HepG2 (cell line): ENCODE data around the gene CYP4F2. TPM values are rescaled to one million over a fixed set of nuclear protein-coding genes. Genes with fewer than 3 reads are reported as not detected.

Experiments
- ATAC-seq: fragments of 200-7000 bp; cut with Tn5 transposase; 3 replicates; pipeline ENCODE4 v1.9.1; 2020; ENCODE audit warnings: mild to moderate bottlenecking, moderate library complexity
- BruUV-seq: library from RNA; stranded (reverse); fragments of 400-500 nt; replicated peaks from 2 replicates; lab custom pipeline; 2021; lab: Mats Ljungman, UMichigan
- CTCF ChIA-PET: fragments of 300-600 bp; formaldehyde crosslinking; extraction: SDS; loops from one replicate; lab custom pipeline; 2021; ENCODE audit warnings: low total read pairs, inconsistent platforms, low intra/inter-chr PET ratio; lab: Yijun Ruan, JAX
- POLR2A ChIA-PET: fragments of 350-600 bp; sonication (Branson Sonifier 250); formaldehyde crosslinking; loops from one replicate; lab custom pipeline; 2020; ENCODE audit warnings: antibody characterized with exemption, inconsistent platforms; lab: Yijun Ruan, JAX
- DNase-seq: peaks from one replicate; pipeline ENCODE4 v3.0.0-alpha.2; 2015; ENCODE audit warnings: low spot score
- FAIRE-seq: peaks from 3 replicates; lab custom pipeline; 2011; peaks lifted over from hg19 to GRCh38; lab: Jason Lieb, UNC
- H2AFZ ChIP-seq: one replicate; pipeline ENCODE4 v1.6.1; 2011; ENCODE audit warnings: low read length, inconsistent platforms
- H3K27ac ChIP-seq: fragments of 300-600 bp; 3 replicates; pipeline ENCODE4 v1.8.0; 2011; ENCODE audit warnings: mixed run types, mild to moderate bottlenecking, mixed read lengths, low read length, inconsistent platforms; ENCODE audit not compliant: insufficient read depth; ENCODE audit errors: extremely low read length
- H3K27me3 ChIP-seq, 2 experiments: fragments of 200-600 bp in 1 of 2; 2 replicates in 1 of 2; 3 replicates in 1 of 2; pipeline versions ENCODE4 v1.6.0 to v1.8.0; 2011; ENCODE audit warnings: low read length in 2 of 2, mild to moderate bottlenecking in 2 of 2, moderate library complexity in 2 of 2, inconsistent platforms in 1 of 2; ENCODE audit not compliant: insufficient read depth in 2 of 2, control insufficient read depth in 1 of 2
- H3K36me3 ChIP-seq, 2 experiments: fragments of 200-600 bp in 1 of 2; replicated peaks in 1 of 2; 2 replicates in 1 of 2; 3 replicates in 1 of 2; pipeline versions ENCODE4 v1.5.1 to v1.8.0; 2011; ENCODE audit warnings: low read length in 2 of 2, inconsistent platforms in 1 of 2; ENCODE audit not compliant: insufficient read depth in 2 of 2, control insufficient read depth in 1 of 2
- H3K4me1 ChIP-seq: 2 replicates; pipeline ENCODE4 v1.5.1; 2012; ENCODE audit warnings: low read length, inconsistent platforms; ENCODE audit not compliant: insufficient read depth
- H3K4me2 ChIP-seq: 2 replicates; pipeline ENCODE4 v1.6.0; 2011; ENCODE audit warnings: low read depth, low read length, inconsistent platforms
- H3K4me3 ChIP-seq, 3 experiments: fragments of 200-600 bp in 1 of 3; sonication (generic), shearing (Covaris generic) in 1 of 3; replicated peaks in 1 of 3; 2 replicates each; pipeline ENCODE4 v1.5.1; 2011 to 2016; ENCODE audit warnings: low read length in 3 of 3, inconsistent platforms in 2 of 3, low read depth in 2 of 3, mild to moderate bottlenecking in 2 of 3, control low read depth in 1 of 3, mixed read lengths in 1 of 3; ENCODE audit not compliant: insufficient read depth in 1 of 3
- H3K79me2 ChIP-seq: one replicate; pipeline ENCODE4 v1.6.1; 2011; ENCODE audit warnings: low read length, inconsistent platforms; ENCODE audit not compliant: insufficient read depth
- H3K9ac ChIP-seq: 2 replicates; pipeline ENCODE4 v1.6.0; 2011; ENCODE audit warnings: mild to moderate bottlenecking, low read depth, low read length, inconsistent platforms; ENCODE audit not compliant: insufficient read depth
- H3K9me3 ChIP-seq: 2 replicates; pipeline ENCODE4 v1.5.1; 2012; ENCODE audit warnings: mild to moderate bottlenecking, low read length
- H4K20me1 ChIP-seq: 2 replicates; pipeline ENCODE4 v1.6.0; 2011; ENCODE audit warnings: inconsistent platforms, mild to moderate bottlenecking, low read length, moderate library complexity; ENCODE audit not compliant: insufficient read depth
- ADNP ChIP-seq: sonication (generic); formaldehyde crosslinking; IDR thresholded peaks from 2 replicates; pipeline ENCODE4 v1.4.0; 2020; ENCODE audit warnings: missing genetic modification reagents
- ATAD3A ChIP-seq: sonication (generic); formaldehyde crosslinking; IDR thresholded peaks from 2 replicates; pipeline ENCODE4 v1.4.0; 2020; ENCODE audit warnings: missing genetic modification reagents
- ATF6 ChIP-seq: sonication (generic); formaldehyde crosslinking; conservative IDR thresholded peaks from 2 replicates; pipeline ENCODE4 v1.4.0; 2020; ENCODE audit warnings: missing genetic modification reagents
- CSRNP1 ChIP-seq: sonication (generic); formaldehyde crosslinking; IDR thresholded peaks from 2 replicates; pipeline ENCODE4 v1.8.1; 2023; ENCODE audit warnings: mild to moderate bottlenecking, missing genetic modification reagents
- FIP1L1 ChIP-seq: fragments of 200-400 bp; formaldehyde crosslinking; IDR thresholded peaks from 2 replicates; pipeline ENCODE4 v1.6.1; 2018; ENCODE audit warnings: low read depth, mild to moderate bottlenecking, low read length, moderate library complexity, borderline replicate concordance; ENCODE audit not compliant: insufficient read depth
- KLF16 ChIP-seq, 2 experiments: sonication (generic) in 1 of 2; formaldehyde crosslinking in 1 of 2; IDR thresholded peaks; 2 replicates each; pipeline versions ENCODE4 v1.6.1 to v1.8.0; 2016 to 2023; ENCODE audit warnings: missing genetic modification reagents in 2 of 2, missing compliant biosample characterization in 1 of 2
- NFE2L2 ChIP-seq: fragments of 150-350 bp; IDR thresholded peaks from 2 replicates; pipeline ENCODE4 v1.6.1; 2014; ENCODE audit warnings: low read length
- PAX8 ChIP-seq: sonication (generic); formaldehyde crosslinking; IDR thresholded peaks from 2 replicates; pipeline ENCODE4 v1.8.0; 2022; ENCODE audit warnings: mild to moderate bottlenecking, missing genetic modification reagents, borderline replicate concordance
- RFXANK ChIP-seq: IDR thresholded peaks from 2 replicates; pipeline ENCODE4 v1.6.1; 2016
- SPEN ChIP-seq: sonication (generic); formaldehyde crosslinking; IDR thresholded peaks from 2 replicates; pipeline ENCODE4 v1.5.1; 2020; ENCODE audit warnings: low read depth, mild to moderate bottlenecking, missing genetic modification reagents
- ZNF251 ChIP-seq: sonication (generic); formaldehyde crosslinking; IDR thresholded peaks from 2 replicates; pipeline ENCODE4 v1.9.0; 2021; ENCODE audit warnings: mild to moderate bottlenecking, missing genetic modification reagents
- ZNF282 ChIP-seq: fragments of 450-650 bp; IDR thresholded peaks from 2 replicates; pipeline ENCODE4 v1.6.1; 2018; ENCODE audit not compliant: partially characterized antibody
- ZNF383 ChIP-seq: sonication (generic); formaldehyde crosslinking; IDR thresholded peaks from 2 replicates; pipeline ENCODE4 v1.4.0; 2020; ENCODE audit warnings: missing genetic modification reagents, mild to moderate bottlenecking, borderline replicate concordance
- ZNF546 ChIP-seq: sonication (generic); formaldehyde crosslinking; conservative IDR thresholded peaks from 2 replicates; pipeline ENCODE4 v1.8.1; 2023; ENCODE audit warnings: mild to moderate bottlenecking, missing genetic modification reagents
- ZNF564 ChIP-seq: sonication (generic); formaldehyde crosslinking; IDR thresholded peaks from 2 replicates; pipeline ENCODE4 v1.8.1; 2023; ENCODE audit warnings: mild to moderate bottlenecking, missing genetic modification reagents
- ZNF572 ChIP-seq: sonication (generic); formaldehyde crosslinking; IDR thresholded peaks from 2 replicates; pipeline ENCODE4 v1.5.1; 2020; ENCODE audit warnings: mild to moderate bottlenecking, missing genetic modification reagents
- ZNF629 ChIP-seq: sonication (generic); formaldehyde crosslinking; conservative IDR thresholded peaks from 2 replicates; pipeline ENCODE4 v1.5.0; 2020; ENCODE audit warnings: missing genetic modification reagents
- ZNF720 ChIP-seq: sonication (generic); formaldehyde crosslinking; IDR thresholded peaks from 2 replicates; pipeline ENCODE4 v1.4.0; 2020; ENCODE audit warnings: missing genetic modification reagents
- WGBS: methylation state at CpG from one replicate; pipeline ENCODE4 v1.1.6; 2017; ENCODE audit warnings: low lambda C conversion rate; 5-methylcytosine and 5-hydroxymethylcytosine counted together
- in situ Hi-C: cut with HindIII; loops from 2 replicates; pipeline ENCODE4 v1.10.0; 2017; ENCODE audit warnings: low pct_unique_long_range_greater_than_20kb; ENCODE audit not compliant: extremely low pct_ligation_motif_present
- intact Hi-C: fragments of 100-400 bp; cut with micrococcal nuclease; formaldehyde crosslinking; loops from one replicate; pipeline ENCODE4 v1.10.0; 2022; ENCODE audit not compliant: unreplicated experiment
- polyA plus RNA-seq, 8 experiments: library from polyadenylated mRNA; depleted of rRNA in 3 of 8; stranded (reverse) in 7 of 8; unstranded in 1 of 8; fragments of >200 nt; fragmentation: Illumina TruSeq in 4 of 8; extraction: Trizol in 4 of 8; gene quantifications; 2 replicates each; pipeline versions ENCODE4 v1.2.1 to v1.2.3, GENCODE V29; 2011 to 2016; ENCODE audit warnings: low read depth in 4 of 8, missing spikeins in 1 of 8, mixed read lengths in 1 of 8; ENCODE audit not compliant: insufficient read depth in 1 of 8
- total RNA-seq, 5 experiments: library from RNA; depleted of rRNA; stranded (reverse); fragments of >200 nt; fragmentation: Illumina TruSeq; extraction: Trizol; gene quantifications; 2 replicates each; pipeline ENCODE4 v1.2.3, GENCODE V29; 2016; ENCODE audit warnings: low read depth in 1 of 5
- TF ChIP-seq, protein P1 (sequence below), 2 experiments: sonication (generic) in 1 of 2; formaldehyde crosslinking in 1 of 2; IDR thresholded peaks; 2 replicates each; pipeline versions ENCODE4 v1.4.0 to v1.6.1; 2018 to 2020; ENCODE audit warnings: missing genetic modification reagents in 2 of 2, borderline replicate concordance in 1 of 2, low read depth in 1 of 2, mild to moderate bottlenecking in 1 of 2, missing biosample characterization in 1 of 2

CYP4F2 gene
- total and polyA plus RNA-seq, 2 of the 13 experiments (the other 11 are each of a cell fraction or from before 2014, with no cell fraction given), result 3.7 to 3.9 TPM

GRCh38 chr19:15935167-15935702 lies 37.4 kb upstream of the CYP4F2 start:
- FAIRE-seq (no peak), DNase-seq (peak; percentile 39), ATAC-seq (peak; percentile 24)
- in situ Hi-C loops (no loop called here), intact Hi-C loops (no loop called here)
- Histone ChIP-seq H3K27ac (peak overlapping the region; percentile 74), H3K4me2 (peak overlapping the region; percentile 70), H3K79me2 (no peaks in the 10 kb centered on the region), H3K4me3 (peak overlapping the region in 1 of 3 experiments; percentile 74; a peak in 2 of 6 replicates), H3K4me1 (peaks cover 21% of the 10 kb centered on the region), H3K9ac (no peak overlapping the region), H4K20me1 (no peaks in the 10 kb centered on the region), H2AFZ (no peak overlapping the region), H3K9me3 (no peaks in the 10 kb centered on the region), H3K27me3 (no peaks in the 10 kb centered on the region), H3K36me3 (no peaks in the 10 kb centered on the region)
- WGBS, result 0% methylated on average over 2 of the region's 3 CpGs
- ChIA-PET CTCF (no interaction called here), POLR2A (interaction anchor here (1.1 to 1.7 kb wide), 3 partner anchors 9 to 98 kb away, joined by 3 to 6 read pairs (median 3); no protein-coding TSS in a partner anchor)
- BruUV-seq, result no TSS peak
- TF ChIP-seq PAX8 (CRISPR knock-in tag) (no peak), ZNF564 (no peak), ZNF251 (CRISPR knock-in tag) (0 out of 2 replicates have a peak, but pooled peaks have one; percentile 6), FIP1L1 (no peak), ZNF629 (CRISPR knock-in tag) (peak; percentile 96), ADNP (CRISPR knock-in tag) (0 out of 2 replicates have a peak, but pooled peaks have one; percentile 64), ZNF720 (CRISPR knock-in tag) (no peak), CSRNP1 (0 out of 2 replicates have a peak, but pooled peaks have one; percentile 7), ZNF282 (no peak), SPEN (no peak), RFXANK (no peak), ATAD3A (CRISPR knock-in tag) (no peak), KLF16 (CRISPR knock-in tag; IDR thresholded peaks at IDR 0.05) (no peak), ZNF546 (CRISPR knock-in tag) (no peak), ZNF383 (0 out of 2 replicates have a peak, but pooled peaks have one; percentile 44), NFE2L2 (no peak), ZNF572 (CRISPR knock-in tag) (no peak), ATF6 (CRISPR knock-in tag) (no peak)
- TF ChIP-seq, protein P1, sequence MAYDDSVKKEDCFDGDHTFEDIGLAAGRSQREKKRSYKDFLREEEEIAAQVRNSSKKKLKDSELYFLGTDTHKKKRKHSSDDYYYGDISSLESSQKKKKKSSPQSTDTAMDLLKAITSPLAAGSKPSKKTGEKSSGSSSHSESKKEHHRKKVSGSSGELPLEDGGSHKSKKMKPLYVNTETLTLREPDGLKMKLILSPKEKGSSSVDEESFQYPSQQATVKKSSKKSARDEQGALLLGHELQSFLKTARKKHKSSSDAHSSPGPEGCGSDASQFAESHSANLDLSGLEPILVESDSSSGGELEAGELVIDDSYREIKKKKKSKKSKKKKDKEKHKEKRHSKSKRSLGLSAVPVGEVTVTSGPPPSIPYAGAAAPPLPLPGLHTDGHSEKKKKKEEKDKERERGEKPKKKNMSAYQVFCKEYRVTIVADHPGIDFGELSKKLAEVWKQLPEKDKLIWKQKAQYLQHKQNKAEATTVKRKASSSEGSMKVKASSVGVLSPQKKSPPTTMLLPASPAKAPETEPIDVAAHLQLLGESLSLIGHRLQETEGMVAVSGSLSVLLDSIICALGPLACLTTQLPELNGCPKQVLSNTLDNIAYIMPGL (CRISPR knock-in tag; IDR thresholded peaks at IDR 0.05; ENCODE audit: borderline replicate concordance in 1 of 2, low read depth in 1 of 2), result no peak
